Measurements from ENCODE around the gene PDGFB.

GRCh38 chr22:39292561-39293074, 47.8 kb upstream of the PDGFB start:
- no peak for TF ChIP-seq CTCF (IDR thresholded peaks at IDR 0.05)
- peak; percentile 33 for TF ChIP-seq POLR2A (IDR thresholded peaks at IDR 0.05)
- peak; percentile 91 for TF ChIP-seq POLR2AphosphoS5 (IDR thresholded peaks at IDR 0.05)

All from prostate gland (tissue), 2 donors.